Thoracic aorta (tissue), 2 donors: ENCODE data around the gene ZFPM1. TPM values are rescaled to one million over a fixed set of nuclear protein-coding genes. Genes with fewer than 3 reads are reported as not detected.
A peak's percentile ranks its signal among the peaks of the same experiment; 100 is the strongest.

Experiments
- ATAC-seq: fragments of 150-250 bp; one replicate; pipeline ENCODE4 v1.8.0; 2017; ENCODE audit warnings: low read depth; ENCODE audit not compliant: insufficient number of reproducible peaks, low FRiP score
- DNase-seq: peaks from one replicate; pipeline ENCODE4 v3.0.0-alpha.2; 2020; ENCODE audit warnings: low spot score
- H3K27ac ChIP-seq, 2 donors: fragments of 200-600 bp; sonication (generic); 1 replicate in 1 of 2; 2 replicates in 1 of 2; pipeline ENCODE4 v1.5.1; 2016; ENCODE audit warnings: mild to moderate bottlenecking in 2 of 2, moderate library complexity in 2 of 2
- H3K27me3 ChIP-seq: fragments of 200-600 bp; sonication (generic); replicated peaks from 2 replicates; pipeline ENCODE4 v1.6.0; 2016; ENCODE audit warnings: mild to moderate bottlenecking; ENCODE audit not compliant: insufficient read depth
- H3K36me3 ChIP-seq: fragments of 200-600 bp; sonication (generic); one replicate; pipeline ENCODE4 v1.5.1; 2016
- H3K4me1 ChIP-seq, 2 donors: fragments of 200-600 bp; sonication (generic); 1 replicate in 1 of 2; 2 replicates in 1 of 2; pipeline versions ENCODE4 v1.5.1 to v1.6.0; 2016; ENCODE audit warnings: low read depth in 2 of 2, mild to moderate bottlenecking in 1 of 2; ENCODE audit not compliant: control insufficient read depth in 1 of 2
- H3K4me3 ChIP-seq: fragments of 200-600 bp; sonication (generic); 2 replicates; pipeline ENCODE4 v1.5.1; 2016; ENCODE audit warnings: mild to moderate bottlenecking
- H3K9me3 ChIP-seq: fragments of 200-600 bp; sonication (generic); 2 replicates; pipeline ENCODE4 v1.5.1; 2016
- CTCF ChIP-seq: fragments of 200-600 bp; sonication (generic); IDR thresholded peaks from one replicate; pipeline ENCODE4 v1.5.1; 2019; ENCODE audit warnings: antibody characterized with exemption
- total RNA-seq, 2 donors: library from RNA; depleted of rRNA; stranded (reverse); fragments of >200 nt; gene quantifications; one replicate each; pipeline versions ENCODE4 v1.1.0 to v1.2.3, GENCODE V29; 2016

ZFPM1 gene
- total RNA-seq, 2 donors from 2014 or later: 1.8 to 2.5 TPM

- H3K36me3 ChIP-seq: no peaks in the 10 kb centered on the region
- peak overlapping the region; percentile 87 for H3K4me3 ChIP-seq
- H3K9me3 ChIP-seq: no peaks in the 10 kb centered on the region
- DNase-seq (peak; percentile 87), ATAC-seq (peak; percentile 89)
- H3K4me1 ChIP-seq: peaks cover 18 to 34% of the 10 kb centered on the region in 2 donors
- H3K27ac ChIP-seq: peak overlapping the region; percentile 52 to 65
- TF ChIP-seq CTCF: no peak
- H3K27me3 ChIP-seq: no peaks in the 10 kb centered on the region
These were observed 431 bp upstream of the ZFPM1 start for GRCh38 chr16:88452482-88453216.

- Histone ChIP-seq H3K27ac (no peak overlapping the region), H3K9me3 (no peaks in the 10 kb centered on the region), H3K27me3 (no peaks in the 10 kb centered on the region), H3K36me3 (no peaks in the 10 kb centered on the region), H3K4me3 (peak overlapping the region; percentile 73), H3K4me1 (peaks cover 18 to 34% of the 10 kb centered on the region in 2 donors)
- no peak for DNase-seq
- no peak for ATAC-seq
- no peak for TF ChIP-seq CTCF
These were observed 787 bp downstream of the ZFPM1 start for GRCh38 chr16:88453611-88454522.

- peak; percentile 25 for TF ChIP-seq CTCF
- ATAC-seq (no peak), DNase-seq (no peak)
- H3K9me3 ChIP-seq: no peaks in the 10 kb centered on the region
- no peak overlapping the region for H3K27ac ChIP-seq
- peaks cover 18 to 34% of the 10 kb centered on the region in 2 donors for H3K4me1 ChIP-seq
- no peaks in the 10 kb centered on the region for H3K36me3 ChIP-seq
- H3K4me3 ChIP-seq: peak overlapping the region; percentile 73
- H3K27me3 ChIP-seq: no peaks in the 10 kb centered on the region
These were observed 1.5 kb downstream of the ZFPM1 start for GRCh38 chr16:88454523-88454947.

- no peaks in the 10 kb centered on the region for H3K9me3 ChIP-seq
- H3K4me1 ChIP-seq: peaks cover 18 to 34% of the 10 kb centered on the region in 2 donors
- DNase-seq (no peak), ATAC-seq (no peak)
- no peaks in the 10 kb centered on the region for H3K27me3 ChIP-seq
- no peaks in the 10 kb centered on the region for H3K36me3 ChIP-seq
- peak overlapping the region; percentile 73 for H3K4me3 ChIP-seq
- no peak overlapping the region for H3K27ac ChIP-seq
- TF ChIP-seq CTCF: no peak
These were observed 2.7 kb downstream of the ZFPM1 start for GRCh38 chr16:88455610-88456355.
